ENCODE measurements around the gene OXT. TPM values are rescaled to one million over a fixed set of nuclear protein-coding genes. Genes with fewer than 3 reads are reported as not detected.
"Not testable (repeated sequence)": the region's sequence is repeated elsewhere in the genome, so short reads cannot be mapped to it uniquely, and the experiment has no call there.

Gene OXT
- total RNA-seq, 4 donors from 2014 or later, result not detected

GRCh38 chr20:3068075-3068474 is 3.3 kb upstream of the OXT start:
- H3K4me3 ChIP-seq (ENCODE audit: low read depth, poor library complexity, severe bottlenecking), result no peak overlapping the region
- TF ChIP-seq POLR2A (IDR thresholded peaks at IDR 0.05) (no peak), CTCF (IDR thresholded peaks at IDR 0.05) (no peak)
- WGBS, 2 donors, result 55 to 62% methylated on average over 8 of the region's 8 CpGs
- intact Hi-C loops (cut with DNase I; ENCODE audit: low total_unique reads), result no loop called here
- DNase-seq (ENCODE audit: low spot score in 2 of 2), result no peak

DNA sequence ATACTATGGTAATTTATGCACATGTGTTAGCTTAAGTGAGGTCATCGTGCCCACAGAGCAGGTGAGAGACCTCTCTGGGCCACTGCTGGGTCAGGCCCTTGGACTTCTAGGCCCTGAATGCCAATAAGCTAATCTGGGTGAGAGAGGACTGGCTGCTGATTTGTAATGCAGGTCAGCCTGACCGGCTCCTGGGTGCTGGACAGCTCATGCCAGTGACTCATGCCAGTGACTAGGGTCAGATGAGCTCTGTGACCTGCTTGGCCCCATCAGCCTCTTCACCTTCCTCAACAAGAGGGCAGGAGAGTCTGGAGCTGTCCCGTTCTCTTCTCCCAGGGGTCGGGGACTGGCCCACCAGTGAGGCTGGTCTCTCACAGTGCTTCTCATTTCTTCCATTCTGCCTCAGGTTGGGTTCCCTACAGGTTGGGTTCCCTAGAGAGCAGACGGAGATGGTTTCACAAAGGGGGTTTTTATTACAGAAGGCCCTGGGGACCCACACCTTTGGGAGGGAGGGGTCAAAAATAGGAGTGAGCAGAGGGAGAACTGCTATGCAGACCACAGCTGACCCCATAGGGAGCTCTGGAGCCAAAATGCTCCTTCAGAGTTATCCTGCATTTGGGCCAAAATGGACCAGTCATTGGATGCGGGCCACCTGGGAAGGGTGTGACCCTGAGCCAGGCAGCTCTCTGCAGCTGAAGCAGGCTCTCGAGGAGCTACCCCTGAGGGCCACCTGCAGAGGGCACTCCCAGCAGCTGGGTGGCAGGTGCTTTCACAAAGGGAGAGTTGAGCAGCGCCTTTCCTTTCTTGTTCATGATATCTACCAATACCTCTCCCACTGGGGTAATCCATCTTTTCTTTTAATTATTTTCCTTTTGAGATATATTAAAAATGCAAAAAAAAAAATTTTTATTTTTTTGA is 2.2 kb upstream of the OXT start:
- intact Hi-C loops (cut with DNase I; ENCODE audit: low total_unique reads), result no loop called here
- no peak for TF ChIP-seq POLR2A (IDR thresholded peaks at IDR 0.05)
- TF ChIP-seq CTCF (IDR thresholded peaks at IDR 0.05), result no peak
- WGBS, 2 donors, result 77 to 87% methylated on average over 8 of the region's 8 CpGs
- no peak overlapping the region for H3K4me3 ChIP-seq (ENCODE audit: low read depth, poor library complexity, severe bottlenecking)
- DNase-seq (ENCODE audit: low spot score in 2 of 2), result no peak

DNA sequence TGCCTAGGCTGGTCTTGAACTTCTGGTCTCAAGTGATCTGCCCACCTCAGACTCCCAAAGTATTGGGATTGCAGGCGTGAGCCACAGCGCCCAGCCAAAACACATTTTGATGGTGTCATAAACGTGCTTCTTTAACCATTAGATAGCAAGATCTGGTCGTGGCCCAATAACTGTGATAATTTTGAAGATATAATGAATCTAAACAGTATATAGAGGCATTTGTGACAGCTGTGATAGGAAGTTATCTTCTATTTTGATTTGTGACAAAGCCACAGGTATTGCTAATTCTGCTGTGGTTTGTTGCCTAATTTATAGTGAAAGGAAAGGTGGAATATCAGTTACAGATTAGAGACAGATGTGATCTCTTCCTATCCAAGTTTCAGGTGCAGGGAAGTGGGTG is 695 bp upstream of the OXT start:
- 89 to 90% methylated on average over 4 of the region's 4 CpGs for WGBS, 2 donors
- intact Hi-C loops (cut with DNase I; ENCODE audit: low total_unique reads), result no loop called here
- no peak overlapping the region for H3K4me3 ChIP-seq (ENCODE audit: low read depth, poor library complexity, severe bottlenecking)
- DNase-seq (ENCODE audit: low spot score in 2 of 2), result no peak
- no peak for TF ChIP-seq CTCF (IDR thresholded peaks at IDR 0.05)
- TF ChIP-seq POLR2A (IDR thresholded peaks at IDR 0.05), result no peak

GRCh38 chr20:3071266-3071609 is 182 bp upstream of the OXT start:
- intact Hi-C loops (cut with DNase I; ENCODE audit: low total_unique reads), result no loop called here
- peak overlapping the region; percentile 49 for H3K4me3 ChIP-seq (ENCODE audit: low read depth, poor library complexity, severe bottlenecking)
- DNase-seq (ENCODE audit: low spot score in 2 of 2), result no peak
- no peak for TF ChIP-seq POLR2A (IDR thresholded peaks at IDR 0.05)
- no peak for TF ChIP-seq CTCF (IDR thresholded peaks at IDR 0.05)
- 74 to 83% methylated on average over 16 of the region's 16 CpGs for WGBS, 2 donors

- WGBS, 2 donors, result 72 to 73% methylated on average over 22 of the region's 22 CpGs
- intact Hi-C loops (cut with DNase I; ENCODE audit: low total_unique reads), result no loop called here
- peak overlapping the region; percentile 49 for H3K4me3 ChIP-seq (ENCODE audit: low read depth, poor library complexity, severe bottlenecking)
- TF ChIP-seq CTCF (IDR thresholded peaks at IDR 0.05), result no peak
- TF ChIP-seq POLR2A (IDR thresholded peaks at IDR 0.05), result no peak
- DNase-seq (ENCODE audit: low spot score in 2 of 2), result no peak
These were observed 1.3 kb downstream of the OXT start for GRCh38 chr20:3072530-3073250.

DNA sequence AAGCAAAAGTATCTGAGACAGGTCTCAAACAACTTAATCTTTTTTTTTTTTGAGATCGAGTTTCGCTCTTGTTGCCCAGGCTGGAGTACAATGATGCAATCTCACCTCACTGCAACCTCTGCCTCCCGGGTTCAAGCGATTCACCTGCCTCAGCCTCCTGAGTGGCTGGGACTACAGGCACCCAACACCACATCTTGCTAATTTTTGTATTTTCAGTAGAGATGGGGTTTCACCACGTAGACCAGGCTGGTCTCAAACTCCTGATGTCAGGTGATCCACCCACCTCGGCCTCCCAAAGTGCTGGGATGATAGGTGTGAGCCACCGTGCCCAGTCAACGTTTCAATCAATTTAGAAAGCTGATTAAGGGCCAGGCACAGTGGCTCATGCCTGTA is 1.8 kb downstream of the OXT start:
- DNase-seq (ENCODE audit: low spot score in 2 of 2); H3K4me3 ChIP-seq (ENCODE audit: low read depth, poor library complexity, severe bottlenecking); intact Hi-C loops (cut with DNase I; ENCODE audit: low total_unique reads): not testable (repeated sequence)
- WGBS, 2 donors, result 90 to 91% methylated on average over 8 of the region's 8 CpGs

Data from lower leg skin (tissue), 4 donors.